ENCODE data around the gene APBB2. TPM values are rescaled to one million over a fixed set of nuclear protein-coding genes. Genes with fewer than 3 reads are reported as not detected.

The APBB2 gene
- total and polyA plus RNA-seq, 2 experiments from 2014 or later, result 35.8 to 74.8 TPM

DNA sequence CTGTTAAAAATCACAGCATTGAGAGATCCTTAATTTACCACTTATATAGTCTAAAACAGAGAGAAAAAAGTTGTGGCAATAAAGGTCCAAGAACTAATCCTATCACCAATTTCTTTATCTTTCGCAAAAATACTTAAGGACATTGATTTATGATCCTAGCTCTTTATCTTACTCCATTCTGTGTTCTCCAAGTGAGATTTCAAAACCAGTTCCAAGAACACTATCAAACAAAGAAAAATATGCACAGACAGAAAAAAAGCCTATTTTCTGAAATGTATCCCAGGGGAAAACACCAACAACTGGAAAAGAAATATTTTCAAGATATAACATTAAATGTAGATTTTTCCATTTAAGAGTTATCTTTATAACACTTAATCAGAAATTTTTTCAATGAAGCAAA is 172.8 kb downstream of the APBB2 start:
- Histone ChIP-seq H3K4me1 (ENCODE audit: insufficient read depth) (peaks cover 5% of the 10 kb centered on the region; the same call in 1 of the 2 replicates), H2AFZ (no peak overlapping the region), H3K4me2 (no peak overlapping the region), H3K36me3 (ENCODE audit: insufficient read depth) (no peaks in the 10 kb centered on the region; the same call in 1 of the 2 replicates), H3K27ac (ENCODE audit: low read depth) (no peak overlapping the region), H3K79me2 (replicated peaks; ENCODE audit: insufficient read depth) (no peaks in the 10 kb centered on the region), H3K4me3 (no peak overlapping the region), H3F3A (replicated peaks; ENCODE audit: low read depth) (no peaks in the 10 kb centered on the region), H3K27me3 (ENCODE audit: insufficient read depth) (no peaks in the 10 kb centered on the region), H3K9me2 (ENCODE audit: insufficient read depth) (no peaks in the 10 kb centered on the region), H4K20me1 (replicated peaks; ENCODE audit: insufficient read depth) (no peaks in the 10 kb centered on the region)
- Mint-ChIP-seq H3K27me3 (ENCODE audit: insufficient read depth, low read depth, poor library complexity) (no peaks in the 10 kb centered on the region), H3K4me3 (no peak overlapping the region), H3K9me3 (peaks cover 17% of the 10 kb centered on the region; the same call in 2 of the 3 replicates), H3K27ac (no peak overlapping the region), H3K4me1 (peaks cover 6% of the 10 kb centered on the region; the same call in 2 of the 3 replicates), H3K36me3 (ENCODE audit: low read depth) (peaks cover 33% of the 10 kb centered on the region)
- DNase-seq (ENCODE audit: low spot score) (no peak), ATAC-seq (no peak)
- TF ChIP-seq ZNF114 (CRISPR knock-in tag; IDR thresholded peaks at IDR 0.05) (no peak), CTCF (conservative IDR thresholded peaks at IDR 0.05; ENCODE audit: low read depth in 2 of 2) (no peak), ETS1 (IDR thresholded peaks at IDR 0.05) (no peak), EZH2 (IDR thresholded peaks at IDR 0.05; ENCODE audit: low read depth, unreplicated experiment) (no peak), POLR2AphosphoS5 (IDR thresholded peaks at IDR 0.05; ENCODE audit: low read depth) (no peak), STAT1 (IDR thresholded peaks at IDR 0.05; ENCODE audit: unreplicated experiment) (no peak), EZH2phosphoT487 (IDR thresholded peaks at IDR 0.05; ENCODE audit: unreplicated experiment) (no peak), REST (IDR thresholded peaks at IDR 0.05; ENCODE audit: unreplicated experiment) (no peak), NANOG (IDR thresholded peaks at IDR 0.05; ENCODE audit: borderline replicate concordance) (no peak), ZNF331 (CRISPR knock-in tag; IDR thresholded peaks at IDR 0.05; ENCODE audit: low read depth) (no peak), JUNB (IDR thresholded peaks at IDR 0.05; ENCODE audit: unreplicated experiment) (no peak), CREB1 (CRISPR knock-in tag; IDR thresholded peaks at IDR 0.05; ENCODE audit: low read depth) (no peak)
- TF ChIP-seq, protein P1, sequence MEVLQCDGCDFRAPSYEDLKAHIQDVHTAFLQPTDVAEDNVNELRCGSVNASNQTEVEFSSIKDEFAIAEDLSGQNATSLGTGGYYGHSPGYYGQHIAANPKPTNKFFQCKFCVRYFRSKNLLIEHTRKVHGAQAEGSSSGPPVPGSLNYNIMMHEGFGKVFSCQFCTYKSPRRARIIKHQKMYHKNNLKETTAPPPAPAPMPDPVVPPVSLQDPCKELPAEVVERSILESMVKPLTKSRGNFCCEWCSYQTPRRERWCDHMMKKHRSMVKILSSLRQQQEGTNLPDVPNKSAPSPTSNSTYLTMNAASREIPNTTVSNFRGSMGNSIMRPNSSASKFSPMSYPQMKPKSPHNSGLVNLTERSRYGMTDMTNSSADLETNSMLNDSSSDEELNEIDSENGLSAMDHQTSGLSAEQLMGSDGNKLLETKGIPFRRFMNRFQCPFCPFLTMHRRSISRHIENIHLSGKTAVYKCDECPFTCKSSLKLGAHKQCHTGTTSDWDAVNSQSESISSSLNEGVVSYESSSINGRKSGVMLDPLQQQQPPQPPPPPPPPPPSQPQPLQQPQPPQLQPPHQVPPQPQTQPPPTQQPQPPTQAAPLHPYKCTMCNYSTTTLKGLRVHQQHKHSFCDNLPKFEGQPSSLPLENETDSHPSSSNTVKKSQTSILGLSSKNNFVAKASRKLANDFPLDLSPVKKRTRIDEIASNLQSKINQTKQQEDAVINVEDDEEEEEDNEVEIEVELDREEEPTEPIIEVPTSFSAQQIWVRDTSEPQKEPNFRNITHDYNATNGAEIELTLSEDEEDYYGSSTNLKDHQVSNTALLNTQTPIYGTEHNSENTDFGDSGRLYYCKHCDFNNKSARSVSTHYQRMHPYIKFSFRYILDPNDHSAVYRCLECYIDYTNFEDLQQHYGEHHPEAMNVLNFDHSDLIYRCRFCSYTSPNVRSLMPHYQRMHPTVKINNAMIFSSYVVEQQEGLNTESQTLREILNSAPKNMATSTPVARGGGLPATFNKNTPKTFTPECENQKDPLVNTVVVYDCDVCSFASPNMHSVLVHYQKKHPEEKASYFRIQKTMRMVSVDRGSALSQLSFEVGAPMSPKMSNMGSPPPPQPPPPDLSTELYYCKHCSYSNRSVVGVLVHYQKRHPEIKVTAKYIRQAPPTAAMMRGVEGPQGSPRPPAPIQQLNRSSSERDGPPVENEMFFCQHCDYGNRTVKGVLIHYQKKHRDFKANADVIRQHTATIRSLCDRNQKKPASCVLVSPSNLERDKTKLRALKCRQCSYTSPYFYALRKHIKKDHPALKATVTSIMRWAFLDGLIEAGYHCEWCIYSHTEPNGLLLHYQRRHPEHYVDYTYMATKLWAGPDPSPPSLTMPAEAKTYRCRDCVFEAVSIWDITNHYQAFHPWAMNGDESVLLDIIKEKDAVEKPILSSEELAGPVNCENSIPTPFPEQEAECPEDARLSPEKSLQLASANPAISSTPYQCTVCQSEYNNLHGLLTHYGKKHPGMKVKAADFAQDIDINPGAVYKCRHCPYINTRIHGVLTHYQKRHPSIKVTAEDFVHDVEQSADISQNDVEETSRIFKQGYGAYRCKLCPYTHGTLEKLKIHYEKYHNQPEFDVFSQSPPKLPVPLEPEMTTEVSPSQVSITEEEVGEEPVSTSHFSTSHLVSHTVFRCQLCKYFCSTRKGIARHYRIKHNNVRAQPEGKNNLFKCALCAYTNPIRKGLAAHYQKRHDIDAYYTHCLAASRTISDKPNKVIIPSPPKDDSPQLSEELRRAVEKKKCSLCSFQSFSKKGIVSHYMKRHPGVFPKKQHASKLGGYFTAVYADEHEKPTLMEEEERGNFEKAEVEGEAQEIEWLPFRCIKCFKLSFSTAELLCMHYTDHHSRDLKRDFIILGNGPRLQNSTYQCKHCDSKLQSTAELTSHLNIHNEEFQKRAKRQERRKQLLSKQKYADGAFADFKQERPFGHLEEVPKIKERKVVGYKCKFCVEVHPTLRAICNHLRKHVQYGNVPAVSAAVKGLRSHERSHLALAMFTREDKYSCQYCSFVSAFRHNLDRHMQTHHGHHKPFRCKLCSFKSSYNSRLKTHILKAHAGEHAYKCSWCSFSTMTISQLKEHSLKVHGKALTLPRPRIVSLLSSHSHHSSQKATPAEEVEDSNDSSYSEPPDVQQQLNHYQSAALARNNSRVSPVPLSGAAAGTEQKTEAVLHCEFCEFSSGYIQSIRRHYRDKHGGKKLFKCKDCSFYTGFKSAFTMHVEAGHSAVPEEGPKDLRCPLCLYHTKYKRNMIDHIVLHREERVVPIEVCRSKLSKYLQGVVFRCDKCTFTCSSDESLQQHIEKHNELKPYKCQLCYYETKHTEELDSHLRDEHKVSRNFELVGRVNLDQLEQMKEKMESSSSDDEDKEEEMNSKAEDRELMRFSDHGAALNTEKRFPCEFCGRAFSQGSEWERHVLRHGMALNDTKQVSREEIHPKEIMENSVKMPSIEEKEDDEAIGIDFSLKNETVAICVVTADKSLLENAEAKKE (CRISPR knock-in tag; IDR thresholded peaks at IDR 0.05), result no peak
